HG02840 (cell line): ENCODE data around the gene UQCC5.
"Not testable (repeated sequence)": the region's sequence is repeated elsewhere in the genome, so short reads cannot be mapped to it uniquely, and the experiment has no call there.

Experiments used
- ATAC-seq: cut with Tn5 transposase; IDR thresholded peaks from one replicate; pipeline ENCODE4 v1.9.1; 2021; ENCODE audit warnings: mild to moderate bottlenecking, moderate library complexity, moderate number of reproducible peaks; ENCODE audit not compliant: unreplicated experiment, low FRiP score

Gene UQCC5

GRCh38 chr3:52521881-52522650 is 14.3 kb upstream of the UQCC5 start:
- no peak for ATAC-seq

GRCh38 chr3:52522651-52523251 is 13.7 kb upstream of the UQCC5 start:
- no peak for ATAC-seq

- no peak for ATAC-seq
These were observed 12.8 kb upstream of the UQCC5 start for GRCh38 chr3:52523386-52524257.

- no peak for ATAC-seq
These were observed 12.1 kb upstream of the UQCC5 start for GRCh38 chr3:52524258-52524751.

GRCh38 chr3:52524752-52525679 is 11.4 kb upstream of the UQCC5 start:
- no peak for ATAC-seq

GRCh38 chr3:52525680-52526561 is 10.5 kb upstream of the UQCC5 start:
- ATAC-seq: no peak

GRCh38 chr3:52526671-52527038 is 9.8 kb upstream of the UQCC5 start:
- not testable (repeated sequence) for ATAC-seq

GRCh38 chr3:52527039-52527731 is 9.2 kb upstream of the UQCC5 start:
- no peak for ATAC-seq

GRCh38 chr3:52527732-52528585 is 8.4 kb upstream of the UQCC5 start:
- no peak for ATAC-seq

GRCh38 chr3:52528586-52529375 is 7.6 kb upstream of the UQCC5 start:
- ATAC-seq: no peak

GRCh38 chr3:52529376-52530333 is 6.8 kb upstream of the UQCC5 start:
- ATAC-seq: no peak

- no peak for ATAC-seq
These were observed 5.2 kb upstream of the UQCC5 start for GRCh38 chr3:52530918-52531826.

- ATAC-seq: no peak
These were observed 4.4 kb upstream of the UQCC5 start for GRCh38 chr3:52531860-52532516.

- ATAC-seq: no peak
These were observed 3.9 kb upstream of the UQCC5 start for GRCh38 chr3:52532517-52532837.
